GM12873 (cell line): ENCODE data around the gene MMS19.

Experiments
- CTCF ChIP-seq: IDR thresholded peaks from 2 replicates; pipeline ENCODE4 v1.5.1; 2012; ENCODE audit warnings: low read depth, mild to moderate bottlenecking, moderate library complexity, low read length, control low read depth; ENCODE audit not compliant: insufficient read depth; ENCODE audit errors: missing control alignments

Gene MMS19

GRCh38 chr10:97540669-97541500 is 42.7 kb upstream of the MMS19 start:
- TF ChIP-seq CTCF: peak; percentile 8

- no peak for TF ChIP-seq CTCF
Measured at GRCh38 chr10:97539523-97540200, 41.4 kb upstream of the MMS19 start.

- no peak for TF ChIP-seq CTCF
Measured at GRCh38 chr10:97538839-97539238, 40.6 kb upstream of the MMS19 start.

GRCh38 chr10:97538411-97538810 is 40.2 kb upstream of the MMS19 start:
- TF ChIP-seq CTCF: no peak

- no peak for TF ChIP-seq CTCF
Measured at GRCh38 chr10:97537186-97537869, 39.1 kb upstream of the MMS19 start.

- peak; percentile 78 for TF ChIP-seq CTCF
Measured at GRCh38 chr10:97534746-97535367, 36.6 kb upstream of the MMS19 start.

- TF ChIP-seq CTCF: no peak
Measured at GRCh38 chr10:97533888-97534287, 35.7 kb upstream of the MMS19 start.
